ENCODE results near the gene RERE.

Gene RERE

DNA sequence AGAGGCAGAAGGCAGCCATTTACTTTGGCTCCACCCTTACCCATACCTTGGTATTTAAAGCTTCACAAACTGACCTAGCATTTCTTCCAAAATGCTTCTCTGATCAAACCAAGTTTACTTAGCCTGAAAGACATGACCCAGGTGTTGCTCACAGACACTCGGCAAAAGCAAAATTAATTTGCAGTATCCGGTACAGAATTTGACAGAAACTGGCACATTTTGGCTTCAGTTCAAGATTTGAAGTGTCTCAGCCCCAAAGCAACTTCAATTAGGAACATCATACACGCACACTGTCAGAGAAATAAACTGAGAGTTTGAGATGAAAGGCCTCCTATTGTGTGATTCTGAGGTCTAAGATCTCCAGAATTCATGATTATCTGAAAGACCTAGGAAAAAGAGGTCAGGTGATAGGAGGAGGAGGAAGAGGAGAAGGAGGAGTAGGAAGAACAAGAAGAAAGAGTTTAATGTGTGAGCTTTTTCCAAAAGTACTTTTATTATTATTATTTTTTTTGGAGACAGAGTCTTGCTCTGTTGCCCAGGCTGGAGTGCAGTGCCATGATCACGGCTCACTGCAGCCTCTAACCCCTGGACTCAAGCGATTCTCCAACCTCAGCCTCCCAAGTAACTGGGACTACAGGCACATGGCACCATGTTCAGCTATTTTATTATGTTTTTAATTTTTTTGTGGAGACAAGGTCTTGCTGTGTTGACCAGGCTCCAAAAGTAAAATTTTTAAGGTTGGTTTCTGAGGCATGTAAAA, 355.9 kb downstream of the RERE start:
- H4K20me1 ChIP-seq (ENCODE audit: low read depth, low read length) = no peaks in the 10 kb centered on the region
- H3K9me2 ChIP-seq (replicated peaks; ENCODE audit: insufficient read depth, low read length) = no peaks in the 10 kb centered on the region
- TF ChIP-seq EZH2phosphoT487 (conservative IDR thresholded peaks at IDR 0.05; ENCODE audit: low read length) = no peak
- TF ChIP-seq, protein P1, sequence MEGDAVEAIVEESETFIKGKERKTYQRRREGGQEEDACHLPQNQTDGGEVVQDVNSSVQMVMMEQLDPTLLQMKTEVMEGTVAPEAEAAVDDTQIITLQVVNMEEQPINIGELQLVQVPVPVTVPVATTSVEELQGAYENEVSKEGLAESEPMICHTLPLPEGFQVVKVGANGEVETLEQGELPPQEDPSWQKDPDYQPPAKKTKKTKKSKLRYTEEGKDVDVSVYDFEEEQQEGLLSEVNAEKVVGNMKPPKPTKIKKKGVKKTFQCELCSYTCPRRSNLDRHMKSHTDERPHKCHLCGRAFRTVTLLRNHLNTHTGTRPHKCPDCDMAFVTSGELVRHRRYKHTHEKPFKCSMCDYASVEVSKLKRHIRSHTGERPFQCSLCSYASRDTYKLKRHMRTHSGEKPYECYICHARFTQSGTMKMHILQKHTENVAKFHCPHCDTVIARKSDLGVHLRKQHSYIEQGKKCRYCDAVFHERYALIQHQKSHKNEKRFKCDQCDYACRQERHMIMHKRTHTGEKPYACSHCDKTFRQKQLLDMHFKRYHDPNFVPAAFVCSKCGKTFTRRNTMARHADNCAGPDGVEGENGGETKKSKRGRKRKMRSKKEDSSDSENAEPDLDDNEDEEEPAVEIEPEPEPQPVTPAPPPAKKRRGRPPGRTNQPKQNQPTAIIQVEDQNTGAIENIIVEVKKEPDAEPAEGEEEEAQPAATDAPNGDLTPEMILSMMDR (IDR thresholded peaks at IDR 0.05; ENCODE audit: insufficient read depth, low read length, poor library complexity, severe bottlenecking) = no peak
- H3K9me3 ChIP-seq (ENCODE audit: insufficient read depth, low read length) = no peaks in the 10 kb centered on the region
- no peaks in the 10 kb centered on the region for H3K36me3 ChIP-seq (ENCODE audit: low read length)
- no peak overlapping the region for H2AFZ ChIP-seq (ENCODE audit: low read depth, low read length, severe bottlenecking)
- H3F3A ChIP-seq (ENCODE audit: insufficient read depth) = no peaks in the 10 kb centered on the region; the same call in 1 of the 2 replicates
- H3K4me3 ChIP-seq (ENCODE audit: insufficient read depth, low read length, poor library complexity, severe bottlenecking) = no peak overlapping the region
- H3K27ac ChIP-seq (ENCODE audit: low read depth, low read length) = peak overlapping the region; percentile 38
- H3K4me2 ChIP-seq (ENCODE audit: low read depth, low read length, poor library complexity, severe bottlenecking) = no peak overlapping the region
- no peak overlapping the region for H3K9ac ChIP-seq (ENCODE audit: low read length)
- H3K79me2 ChIP-seq (ENCODE audit: insufficient read depth, low read length) = 0 out of 2 replicates have a peak, but pooled peaks cover 23% of the 10 kb centered on the region
- H3K27me3 ChIP-seq (ENCODE audit: low read length) = no peaks in the 10 kb centered on the region

DNA sequence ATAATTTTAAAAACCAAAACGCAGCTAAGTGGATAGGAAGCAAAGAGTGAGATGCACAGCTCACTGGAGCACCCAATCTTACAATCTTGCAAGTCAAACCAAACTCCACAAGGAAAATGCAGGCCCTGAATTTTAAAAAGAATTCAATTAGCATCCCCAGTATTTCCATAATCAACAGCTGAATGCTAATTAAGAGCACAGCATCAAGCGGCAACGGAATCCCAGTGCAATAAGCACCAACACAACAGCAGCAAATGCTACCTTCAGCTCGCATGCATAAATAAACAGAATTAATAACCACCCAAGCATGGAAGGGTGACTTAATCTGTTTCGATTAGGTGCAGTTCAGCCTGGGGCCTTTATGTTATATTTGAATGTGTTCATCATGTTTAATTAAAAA, 356.7 kb downstream of the RERE start:
- no peaks in the 10 kb centered on the region for H3K36me3 ChIP-seq (ENCODE audit: low read length)
- no peaks in the 10 kb centered on the region for H4K20me1 ChIP-seq (ENCODE audit: low read depth, low read length)
- peaks cover 30% of the 10 kb centered on the region; the same call in 1 of the 2 replicates for H3K79me2 ChIP-seq (ENCODE audit: insufficient read depth, low read length)
- no peak overlapping the region for H3K4me2 ChIP-seq (ENCODE audit: low read depth, low read length, poor library complexity, severe bottlenecking)
- no peak overlapping the region for H3K9ac ChIP-seq (ENCODE audit: low read length)
- no peaks in the 10 kb centered on the region for H3K9me3 ChIP-seq (ENCODE audit: insufficient read depth, low read length)
- no peaks in the 10 kb centered on the region for H3K9me2 ChIP-seq (replicated peaks; ENCODE audit: insufficient read depth, low read length)
- no peak overlapping the region for H2AFZ ChIP-seq (ENCODE audit: low read depth, low read length, severe bottlenecking)
- peak overlapping the region; percentile 38; the same call in 1 of the 2 replicates for H3K27ac ChIP-seq (ENCODE audit: low read depth, low read length)
- no peaks in the 10 kb centered on the region for H3K27me3 ChIP-seq (ENCODE audit: low read length)
- TF ChIP-seq EZH2phosphoT487 (conservative IDR thresholded peaks at IDR 0.05; ENCODE audit: low read length) = no peak
- TF ChIP-seq, protein P1 (IDR thresholded peaks at IDR 0.05; ENCODE audit: insufficient read depth, low read length, poor library complexity, severe bottlenecking) = no peak
- no peak overlapping the region for H3K4me3 ChIP-seq (ENCODE audit: insufficient read depth, low read length, poor library complexity, severe bottlenecking)
- no peaks in the 10 kb centered on the region; the same call in 1 of the 2 replicates for H3F3A ChIP-seq (ENCODE audit: insufficient read depth)

DNA sequence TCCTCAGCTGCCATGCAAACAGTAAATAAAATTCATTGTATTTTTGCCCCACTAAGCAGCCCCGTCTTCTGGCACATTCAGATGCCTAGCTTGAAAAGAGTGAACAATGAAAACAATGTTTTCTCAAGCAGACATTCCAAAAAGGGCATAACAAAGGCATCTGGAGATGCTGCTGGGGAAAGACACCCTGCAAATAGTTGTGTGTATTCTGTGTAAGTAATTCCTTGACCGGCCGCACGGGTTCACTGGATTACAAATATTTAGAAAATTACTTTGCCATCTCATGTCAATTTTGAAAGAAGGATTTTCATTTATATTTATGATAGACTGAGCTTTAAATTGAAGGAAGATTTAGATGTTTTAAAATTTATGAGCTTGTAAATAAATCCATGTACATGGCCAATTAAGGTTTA, 357.3 kb downstream of the RERE start:
- Histone ChIP-seq H3K27me3 (ENCODE audit: low read length) (no peaks in the 10 kb centered on the region), H3K9me2 (replicated peaks; ENCODE audit: insufficient read depth, low read length) (no peaks in the 10 kb centered on the region), H3K4me2 (ENCODE audit: low read depth, low read length, poor library complexity, severe bottlenecking) (no peak overlapping the region), H3K36me3 (ENCODE audit: low read length) (no peaks in the 10 kb centered on the region), H3F3A (ENCODE audit: insufficient read depth) (no peaks in the 10 kb centered on the region; the same call in 1 of the 2 replicates), H2AFZ (ENCODE audit: low read depth, low read length, severe bottlenecking) (no peak overlapping the region), H3K9ac (ENCODE audit: low read length) (no peak overlapping the region), H3K79me2 (ENCODE audit: insufficient read depth, low read length) (peaks cover 36% of the 10 kb centered on the region; the same call in 1 of the 2 replicates), H3K27ac (ENCODE audit: low read depth, low read length) (no peak overlapping the region), H3K4me3 (ENCODE audit: insufficient read depth, low read length, poor library complexity, severe bottlenecking) (no peak overlapping the region), H4K20me1 (ENCODE audit: low read depth, low read length) (no peaks in the 10 kb centered on the region), H3K9me3 (ENCODE audit: insufficient read depth, low read length) (no peaks in the 10 kb centered on the region)
- TF ChIP-seq, protein P1 (IDR thresholded peaks at IDR 0.05; ENCODE audit: insufficient read depth, low read length, poor library complexity, severe bottlenecking) = no peak
- TF ChIP-seq EZH2phosphoT487 (conservative IDR thresholded peaks at IDR 0.05; ENCODE audit: low read length) = no peak

Data from SU-DHL-6 (cell line).